ENCODE results near the gene RGS6.
A peak's percentile ranks its signal among the peaks of the same experiment; 100 is the strongest.

Gene RGS6

GRCh38 chr14:72594099-72594901, 662.1 kb downstream of the RGS6 start:
- no peak for DNase-seq
- intact Hi-C loops (cut with DNase I), result no loop called here

DNA sequence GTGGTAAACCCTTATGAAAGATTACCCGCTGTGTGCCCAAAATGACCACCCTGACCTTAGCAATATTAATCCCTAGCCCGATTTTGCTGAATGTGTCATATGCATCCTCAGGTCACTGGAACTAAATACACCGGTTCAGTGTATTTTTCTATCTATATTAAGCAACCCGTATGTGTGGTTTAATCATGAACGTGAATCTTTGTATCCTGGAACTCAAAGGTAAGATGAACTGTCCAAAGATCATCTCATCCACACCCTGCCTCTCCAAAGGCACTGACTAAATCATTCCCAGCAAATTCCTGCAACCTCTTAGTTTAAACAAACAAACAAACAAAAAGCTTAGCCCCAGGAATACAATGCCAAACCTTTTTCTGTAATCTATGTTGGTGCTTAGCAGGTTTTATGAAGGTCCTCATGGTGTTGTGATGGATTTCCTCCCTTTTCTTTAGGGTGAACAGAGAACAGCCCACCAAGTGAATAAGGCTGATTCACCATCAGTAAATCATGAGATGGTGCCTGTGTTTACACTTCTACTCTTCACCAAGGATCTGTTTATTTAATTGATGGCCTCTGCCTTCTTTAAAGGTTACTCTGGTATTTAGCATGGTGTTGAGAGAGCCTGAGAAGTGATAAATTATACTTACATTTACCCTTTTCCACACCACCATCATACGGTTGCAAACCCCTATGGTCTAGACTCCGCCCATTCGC, 663.1 kb downstream of the RGS6 start:
- intact Hi-C loops (cut with DNase I), result no loop called here
- DNase-seq, result no peak

GRCh38 chr14:72597252-72598233, 665.3 kb downstream of the RGS6 start:
- DNase-seq, result no peak
- intact Hi-C loops (cut with DNase I), result no loop called here

- intact Hi-C loops (cut with DNase I), result no loop called here
- DNase-seq, result peak in 1 of 42 donors; percentile 14
Observed at GRCh38 chr14:72598306-72598705, 666.1 kb downstream of the RGS6 start.

DNA sequence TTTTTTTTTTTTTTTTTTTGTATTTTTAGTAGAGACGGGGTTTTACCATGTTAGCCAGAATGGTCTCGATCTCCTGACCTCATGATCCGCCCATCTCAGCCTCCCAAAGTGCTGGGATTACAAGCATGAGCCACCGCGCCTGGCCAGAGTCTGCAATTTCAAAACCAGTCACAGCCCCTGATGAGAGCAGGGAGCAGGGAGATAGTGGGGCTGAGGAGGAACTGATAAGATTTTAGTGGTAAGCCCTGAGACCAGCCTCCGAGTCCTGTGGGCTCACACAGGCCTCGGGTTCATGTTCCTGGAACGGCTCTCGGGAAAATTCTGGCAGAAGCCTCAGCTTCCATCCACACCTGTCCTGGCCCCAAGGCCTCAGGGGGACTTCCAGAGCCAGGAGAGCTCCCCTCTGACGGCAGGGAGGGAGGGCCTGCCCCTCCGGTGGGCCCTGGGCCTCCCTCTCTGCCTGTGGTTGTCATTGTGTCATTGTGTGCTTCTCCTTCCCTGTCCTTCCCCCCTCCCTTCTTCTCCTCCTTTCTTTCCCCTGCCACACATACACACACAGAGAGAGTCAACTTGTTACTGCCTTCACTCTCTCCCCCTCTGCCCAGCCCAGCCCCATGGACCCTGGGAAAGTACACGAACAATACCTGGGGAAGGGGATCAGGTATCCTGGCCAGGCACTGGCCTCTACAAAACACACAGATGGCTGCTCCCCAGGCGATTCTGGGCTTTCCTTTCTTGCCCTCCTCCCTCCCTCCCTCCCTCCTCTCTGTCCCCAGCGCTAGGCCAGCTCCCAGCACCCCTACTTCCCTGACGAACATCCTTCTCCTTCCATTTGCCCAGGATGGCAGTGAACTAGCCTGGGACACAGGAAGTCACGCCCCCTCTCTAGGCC, 667.6 kb downstream of the RGS6 start:
- no peak for DNase-seq
- intact Hi-C loops (cut with DNase I), result no loop called here

- intact Hi-C loops (cut with DNase I), result no loop called here
- no peak for DNase-seq
Observed at GRCh38 chr14:72600551-72601330, 668.5 kb downstream of the RGS6 start.

DNA sequence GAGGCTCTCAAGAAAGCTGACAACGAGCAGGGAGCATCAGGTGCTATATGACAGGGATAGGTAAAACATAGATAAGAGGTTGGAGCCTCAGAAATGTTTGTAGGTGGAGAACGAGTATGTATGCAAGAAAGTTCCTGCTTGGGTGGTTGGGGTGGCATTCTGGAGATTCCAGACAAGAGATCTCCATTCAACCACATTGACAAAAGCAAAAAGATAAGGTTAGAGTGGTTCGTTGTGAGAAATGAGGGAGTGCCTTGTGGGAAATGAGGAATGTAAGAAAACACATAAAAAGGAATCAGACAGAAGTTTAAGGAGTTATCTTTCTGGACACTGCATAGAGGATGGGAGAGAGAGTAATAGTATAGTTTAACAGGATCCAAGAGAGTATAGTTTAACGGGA, 671.4 kb downstream of the RGS6 start:
- intact Hi-C loops (cut with DNase I), result no loop called here
- DNase-seq, result peak in 2 of 42 donors; percentile 13 to 14

- DNase-seq, result peak in 1 of 42 donors; percentile 26
- intact Hi-C loops (cut with DNase I), result no loop called here
Observed at GRCh38 chr14:72604133-72604532, 671.9 kb downstream of the RGS6 start.

- peak in 2 of 42 donors; percentile 29 to 35 for DNase-seq
- intact Hi-C loops (cut with DNase I), result no loop called here
Observed at GRCh38 chr14:72605096-72605920, 673.1 kb downstream of the RGS6 start.

- peak in 1 of 42 donors; percentile 4 for DNase-seq
- intact Hi-C loops (cut with DNase I), result no loop called here
Observed at GRCh38 chr14:72605921-72606220, 673.6 kb downstream of the RGS6 start.

DNA sequence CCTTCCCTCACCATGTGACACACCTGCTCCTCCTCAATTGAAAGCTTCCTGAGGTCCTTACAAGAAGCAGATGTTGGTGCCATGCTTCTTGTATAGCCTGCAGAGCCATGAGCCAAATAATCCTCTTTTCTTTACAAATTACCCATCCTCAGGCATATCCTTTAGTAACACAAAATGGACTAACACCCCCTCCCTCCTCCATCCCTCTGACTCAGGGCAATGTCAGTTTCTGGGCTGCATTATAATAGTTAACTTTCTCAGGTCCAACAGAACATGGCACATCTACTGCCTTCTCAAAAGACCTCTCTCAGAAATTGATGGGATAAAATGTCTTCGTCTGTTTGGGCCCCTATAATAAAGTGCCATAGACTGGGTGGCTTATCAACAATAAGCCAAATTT, 674.6 kb downstream of the RGS6 start:
- DNase-seq, result peak in 1 of 42 donors; percentile 17
- intact Hi-C loops (cut with DNase I), result no loop called here

GRCh38 chr14:72607386-72608130, 675.3 kb downstream of the RGS6 start:
- intact Hi-C loops (cut with DNase I), result no loop called here
- peak in 6 of 42 donors; percentile 12 to 47 (median 30) for DNase-seq

DNA sequence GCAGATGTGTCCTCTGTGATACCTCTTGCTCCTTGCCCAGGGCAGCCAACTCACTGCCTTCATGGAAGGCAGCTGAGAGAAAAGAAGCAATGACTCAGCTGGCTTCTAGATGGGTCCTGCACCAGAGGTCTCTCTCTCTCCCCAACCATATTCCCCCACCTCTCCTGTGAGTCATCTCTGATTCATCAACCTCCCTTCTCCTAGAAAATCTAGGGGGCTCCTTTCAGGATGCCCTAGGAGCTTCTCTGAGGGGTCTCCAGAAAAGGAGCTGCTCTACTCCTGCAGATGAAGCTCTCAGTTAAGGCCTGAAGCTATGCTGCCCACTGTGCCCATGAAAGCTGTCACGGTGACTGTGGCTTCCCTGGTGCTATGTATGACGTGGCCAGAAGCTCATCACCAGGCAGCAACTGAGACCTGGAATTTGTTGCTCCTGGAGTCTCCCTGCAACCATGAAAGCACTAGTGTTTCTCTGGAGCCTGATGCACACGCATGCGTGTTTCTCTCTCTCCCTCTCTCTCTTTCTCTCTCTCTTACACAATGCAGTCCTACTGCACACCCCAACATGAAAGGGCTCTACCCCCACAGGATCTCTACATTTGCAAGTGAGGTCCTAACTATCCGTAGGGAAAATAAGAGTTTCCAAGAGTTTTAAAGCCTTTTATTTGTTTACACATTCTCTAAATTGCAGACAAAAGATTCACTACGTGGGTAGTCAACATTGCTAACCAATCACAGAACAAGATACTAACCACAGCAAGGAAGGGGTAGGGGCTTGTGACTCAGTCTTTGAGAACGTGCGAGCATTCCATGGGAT, 676.4 kb downstream of the RGS6 start:
- intact Hi-C loops (cut with DNase I), result no loop called here
- peak in 3 of 42 donors; percentile 40 to 52 (median 49) for DNase-seq

DNA sequence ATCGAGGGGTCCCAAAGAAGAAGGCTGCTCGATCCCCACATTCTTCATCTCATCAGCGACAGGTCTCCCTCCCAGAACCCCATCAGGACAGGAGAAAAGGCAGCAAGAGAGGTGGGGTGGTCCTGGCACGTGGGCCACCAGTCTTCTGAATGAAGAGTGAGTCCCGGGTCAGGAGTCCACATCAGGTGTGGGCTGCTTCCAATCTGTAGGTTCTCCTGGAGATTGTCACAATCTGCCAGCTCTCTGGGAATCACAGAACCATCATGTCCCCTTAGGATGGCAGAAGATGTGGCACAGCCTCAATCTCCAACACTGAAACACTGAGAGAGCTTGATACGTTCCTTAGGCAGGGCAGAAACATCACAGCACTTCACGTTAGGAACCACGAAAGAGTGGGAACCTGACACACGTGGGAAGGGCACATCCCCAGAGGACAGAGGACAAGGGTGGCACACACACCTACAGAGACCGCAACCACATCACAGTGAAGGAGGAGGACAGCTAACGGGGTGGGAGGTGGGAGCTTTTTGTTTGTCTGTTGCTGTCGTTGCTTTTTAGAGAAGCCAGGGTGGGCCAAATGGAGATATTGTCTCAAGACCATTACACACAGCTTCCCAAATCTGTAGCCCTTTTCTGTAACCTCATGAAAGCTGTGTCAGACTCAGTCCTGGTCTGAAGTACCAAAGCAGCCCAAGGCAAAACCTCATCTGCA, 677.1 kb downstream of the RGS6 start:
- DNase-seq, result peak in 2 of 42 donors; percentile 3 to 33
- intact Hi-C loops (cut with DNase I), result no loop called here

Data from head of caudate nucleus (tissue), 42 donors.